Neural cell (in vitro differentiated cells): ENCODE results near the gene BIN2.

Experiments used
- EZH2 ChIP-seq: fragments of 200-600, 300-800 bp; shearing (Covaris generic), sonication (generic); IDR thresholded peaks from 2 replicates; pipeline ENCODE4 v1.6.1; 2014; ENCODE audit warnings: antibody characterized with exemption, low read length, borderline replicate concordance, mild to moderate bottlenecking; ENCODE audit not compliant: insufficient read depth, poor library complexity, severe bottlenecking
- TF ChIP-seq, protein P1 (sequence below): fragments of 450-650 bp; IDR thresholded peaks from 2 replicates; pipeline ENCODE4 v1.5.1; 2014; ENCODE audit warnings: antibody characterized with exemption, mild to moderate bottlenecking, moderate library complexity; ENCODE audit not compliant: poor library complexity, severe bottlenecking

DNA sequence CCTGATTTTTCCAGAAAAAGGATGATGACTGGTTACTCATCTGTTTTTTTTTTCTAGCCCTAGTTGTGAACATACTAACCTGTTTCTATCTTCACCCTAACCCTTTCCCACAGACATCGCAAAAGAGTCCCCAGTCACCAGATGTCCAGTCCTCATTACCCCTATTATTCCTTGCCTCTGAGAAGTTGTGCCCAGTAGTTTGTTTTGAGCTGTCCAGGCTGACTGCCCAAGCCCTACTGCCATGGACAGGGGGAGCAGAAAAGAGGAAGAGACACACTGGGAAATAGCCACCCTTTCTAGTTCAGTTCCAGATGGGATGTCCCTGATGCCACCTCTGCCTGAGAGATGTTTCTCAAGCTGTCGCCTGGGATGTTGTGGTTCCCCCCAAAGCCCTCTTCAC, 36.3 kb upstream of the BIN2 start:
- TF ChIP-seq, protein P1, sequence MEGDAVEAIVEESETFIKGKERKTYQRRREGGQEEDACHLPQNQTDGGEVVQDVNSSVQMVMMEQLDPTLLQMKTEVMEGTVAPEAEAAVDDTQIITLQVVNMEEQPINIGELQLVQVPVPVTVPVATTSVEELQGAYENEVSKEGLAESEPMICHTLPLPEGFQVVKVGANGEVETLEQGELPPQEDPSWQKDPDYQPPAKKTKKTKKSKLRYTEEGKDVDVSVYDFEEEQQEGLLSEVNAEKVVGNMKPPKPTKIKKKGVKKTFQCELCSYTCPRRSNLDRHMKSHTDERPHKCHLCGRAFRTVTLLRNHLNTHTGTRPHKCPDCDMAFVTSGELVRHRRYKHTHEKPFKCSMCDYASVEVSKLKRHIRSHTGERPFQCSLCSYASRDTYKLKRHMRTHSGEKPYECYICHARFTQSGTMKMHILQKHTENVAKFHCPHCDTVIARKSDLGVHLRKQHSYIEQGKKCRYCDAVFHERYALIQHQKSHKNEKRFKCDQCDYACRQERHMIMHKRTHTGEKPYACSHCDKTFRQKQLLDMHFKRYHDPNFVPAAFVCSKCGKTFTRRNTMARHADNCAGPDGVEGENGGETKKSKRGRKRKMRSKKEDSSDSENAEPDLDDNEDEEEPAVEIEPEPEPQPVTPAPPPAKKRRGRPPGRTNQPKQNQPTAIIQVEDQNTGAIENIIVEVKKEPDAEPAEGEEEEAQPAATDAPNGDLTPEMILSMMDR, result no peak
- no peak for TF ChIP-seq EZH2
